NCI-H128 (cell line): ENCODE results near the gene SLC15A3.
A peak's percentile ranks its signal among the peaks of the same experiment; 100 is the strongest.
"Not testable (repeated sequence)": the region's sequence is repeated elsewhere in the genome, so short reads cannot be mapped to it uniquely, and the experiment has no call there.

Source experiments
- DNase-seq: peaks from one replicate; lab custom pipeline; 2025; ENCODE audit not compliant: unreplicated experiment; lab: John Stamatoyannopoulos, UW

SLC15A3 gene

DNA sequence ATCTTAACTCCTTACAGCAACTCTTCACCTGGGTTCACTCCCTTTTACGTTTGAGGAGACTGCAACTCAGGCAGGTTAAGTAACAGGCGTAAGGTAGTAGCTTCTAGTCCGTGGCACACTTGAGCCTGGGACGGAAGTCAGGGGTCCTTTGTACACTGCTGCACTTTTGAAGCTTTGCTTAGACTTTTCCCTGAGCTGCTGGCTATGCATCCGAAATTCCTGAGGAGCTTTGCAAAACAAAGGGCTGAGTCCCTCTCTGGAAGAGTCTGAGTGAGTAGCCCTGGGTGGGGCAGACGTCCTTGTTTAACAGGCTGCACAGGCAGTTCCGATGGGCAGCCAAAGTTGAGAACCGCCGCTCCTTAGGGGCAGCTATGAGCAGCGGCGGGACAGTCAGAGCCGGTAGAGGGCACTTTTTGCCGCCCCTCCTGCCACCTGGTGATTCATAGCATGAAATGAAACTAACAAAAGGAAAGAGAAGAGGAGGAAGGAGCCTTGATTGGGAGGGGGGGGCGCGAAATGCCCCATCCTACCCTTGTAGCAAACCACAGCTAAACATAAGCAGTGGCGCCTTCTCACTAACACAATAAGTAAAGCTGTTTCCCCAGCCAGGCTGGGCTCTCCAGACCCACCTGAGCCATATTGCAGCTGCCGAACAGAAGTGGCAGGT lies 36.6 kb downstream of the SLC15A3 start:
- no peak for DNase-seq

DNA sequence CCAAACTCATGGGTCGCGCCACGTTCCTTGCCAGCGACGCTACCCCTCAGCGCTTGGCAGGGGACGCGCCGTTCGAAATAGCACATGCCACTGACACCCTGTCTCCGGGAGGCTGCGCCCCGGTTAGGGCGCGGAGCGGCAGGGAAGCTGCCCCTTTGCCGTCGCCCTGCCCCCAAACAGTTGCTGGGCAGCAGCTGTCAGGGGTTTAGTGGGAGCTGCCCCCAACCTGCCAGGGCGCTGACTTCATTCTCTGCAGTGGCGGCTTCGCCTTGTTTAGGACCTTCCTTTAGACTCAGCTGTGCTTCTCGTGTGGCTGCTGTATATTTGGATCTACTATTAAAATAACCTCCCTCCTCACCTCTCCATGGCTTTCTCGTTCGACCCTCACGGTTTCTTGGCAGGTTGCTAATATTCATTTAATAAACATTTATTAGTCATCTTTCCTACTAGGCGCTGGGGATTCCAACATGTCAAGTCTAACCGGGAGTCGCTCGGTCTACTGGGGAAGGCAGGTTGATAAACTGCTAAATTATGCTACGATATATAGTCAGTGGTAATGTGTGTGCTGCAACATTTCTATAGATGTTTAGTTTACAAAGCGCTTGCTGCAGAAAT lies 37.2 kb downstream of the SLC15A3 start:
- DNase-seq = no peak

DNA sequence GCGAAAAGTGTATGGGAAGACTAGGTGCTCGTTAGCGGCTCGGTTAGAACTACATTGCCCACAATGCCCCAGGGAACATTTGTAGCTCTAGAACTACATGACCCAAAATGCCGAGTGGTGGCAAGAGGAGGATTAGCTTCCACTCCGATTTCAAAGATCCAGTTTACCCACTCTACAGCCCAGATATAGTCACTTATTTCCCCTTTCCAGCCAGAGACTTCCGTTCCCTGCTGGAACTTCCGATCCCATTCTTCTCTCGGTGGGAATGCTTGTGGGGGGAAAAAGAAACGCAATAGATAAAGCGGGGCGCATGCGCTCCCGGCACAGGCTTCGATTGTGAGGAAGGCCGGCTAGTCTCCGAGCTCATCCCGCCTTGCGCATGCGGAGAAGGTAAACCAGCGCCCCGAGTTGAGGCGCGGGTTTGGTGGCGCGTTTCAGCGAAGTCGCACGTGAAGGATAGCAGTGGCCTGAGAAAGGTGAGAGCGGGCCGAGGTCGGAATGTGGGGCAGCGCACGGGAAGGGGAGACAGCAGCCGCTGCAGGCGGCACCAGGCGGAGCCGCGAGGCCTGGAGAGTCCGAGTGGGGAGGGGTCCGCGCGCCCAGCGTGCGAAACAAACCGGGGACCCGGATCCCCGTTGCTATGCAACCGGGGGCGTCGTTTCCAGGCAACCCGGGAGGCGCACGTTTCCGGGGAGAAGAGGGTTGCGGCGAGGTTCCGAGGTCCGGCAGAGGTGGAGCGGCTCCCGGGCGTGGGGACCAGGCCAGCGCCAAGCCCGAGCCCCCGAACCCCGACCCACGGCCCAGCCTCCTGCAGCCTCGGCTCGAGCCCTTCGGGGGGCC lies 38.0 kb downstream of the SLC15A3 start, which contains the start of gene TMEM109:
TSS of gene TMEM109 (plus strand) at position 366 of the 840 bp plus-strand sequence. CDS start 5,536 bp downstream, outside the sequence.
- DNase-seq = peak; percentile 94

DNA sequence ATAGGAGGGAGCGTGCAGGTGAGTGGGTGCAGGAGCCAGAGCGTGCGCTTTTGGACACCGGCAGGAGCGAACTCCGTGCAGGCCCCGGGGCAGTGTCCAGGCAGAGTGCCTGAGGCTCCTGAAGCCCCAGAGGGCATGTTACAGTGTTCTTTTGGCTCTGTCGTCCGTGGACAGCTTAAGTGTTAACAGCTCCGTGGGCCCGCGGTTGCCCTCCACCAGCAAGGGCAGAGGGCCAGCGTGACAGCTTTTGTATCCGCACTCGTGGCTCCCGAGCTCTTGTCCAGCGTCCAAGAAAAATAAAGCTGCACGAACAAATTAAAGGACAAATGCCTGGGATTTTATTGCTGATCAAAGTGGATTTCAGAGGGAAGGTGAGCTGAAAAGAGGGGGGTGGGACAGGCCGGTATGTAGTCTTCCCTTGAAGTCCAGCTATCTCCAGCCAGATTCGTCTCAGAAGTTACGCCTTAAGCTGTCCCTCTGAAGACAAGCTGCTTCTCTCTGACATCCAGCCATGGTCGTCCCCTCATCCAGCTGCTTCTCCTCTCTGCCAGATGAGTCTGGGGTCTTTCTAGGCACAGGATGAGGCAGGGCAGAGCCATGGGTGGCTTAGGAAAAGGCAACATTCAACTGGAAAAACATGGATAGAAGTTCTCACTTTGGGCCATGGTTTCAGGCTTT lies 39.0 kb downstream of the SLC15A3 start:
- DNase-seq = no peak

DNA sequence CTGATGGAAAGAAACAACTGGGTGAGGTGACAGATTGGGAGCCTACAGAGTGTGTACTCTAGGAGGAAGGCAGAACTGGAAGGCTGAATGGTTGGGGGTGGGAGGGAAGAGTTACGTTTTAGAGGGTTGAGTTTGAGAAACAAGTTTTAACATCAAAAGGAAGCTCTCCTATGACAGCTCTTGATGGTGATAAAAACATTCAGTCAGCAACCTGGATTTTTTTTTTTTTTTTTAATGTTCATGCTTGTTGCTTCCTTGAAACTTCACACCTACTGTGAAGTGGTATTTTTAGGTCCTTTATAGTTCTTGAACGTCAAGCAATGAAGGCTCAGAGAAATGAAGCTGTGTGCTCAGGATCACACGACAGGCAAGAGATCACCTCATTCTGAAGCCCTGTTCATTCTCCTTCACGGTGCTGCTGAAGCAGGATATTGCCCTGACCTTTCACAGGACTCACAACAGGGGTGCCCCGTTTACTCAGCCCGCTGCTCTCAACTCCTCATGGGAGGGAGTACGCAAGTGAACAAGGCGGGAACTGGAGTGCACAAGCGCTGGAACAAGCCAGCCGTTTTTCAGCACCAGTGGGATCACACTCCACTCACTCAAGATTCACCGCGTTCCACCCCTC lies 39.6 kb downstream of the SLC15A3 start:
- no peak for DNase-seq

DNA sequence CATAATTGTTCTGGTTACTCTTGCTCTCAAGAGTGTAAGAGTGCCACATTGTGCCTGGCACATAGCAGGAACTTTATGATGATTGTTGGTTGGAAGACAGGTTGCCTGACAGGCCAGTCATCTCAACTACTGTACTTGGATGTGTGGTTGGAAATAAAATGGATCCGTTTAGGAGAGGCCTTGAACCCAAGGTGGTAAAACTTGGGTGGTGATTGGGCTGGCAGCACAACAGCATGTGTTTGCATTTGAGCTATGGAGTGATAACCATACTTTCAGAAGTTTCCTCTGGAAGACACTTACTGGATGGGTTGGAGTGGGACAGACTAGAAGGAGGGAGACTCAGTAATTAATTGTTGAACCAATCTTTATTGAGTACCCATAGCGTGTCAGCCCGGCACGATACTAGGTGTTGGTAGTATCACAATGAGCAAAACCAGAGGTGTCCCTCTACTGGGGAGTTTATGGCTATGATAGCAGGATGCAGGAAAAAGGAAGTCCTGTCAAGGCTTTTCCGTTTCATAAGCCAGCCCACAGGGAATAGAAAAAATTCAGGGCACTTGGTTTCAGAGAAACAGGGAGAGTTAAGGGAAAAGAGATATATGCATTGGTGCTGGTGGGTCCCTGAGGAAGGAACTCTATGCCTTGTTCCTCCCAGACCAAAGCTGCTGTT lies 41.1 kb downstream of the SLC15A3 start:
- DNase-seq = no peak

DNA sequence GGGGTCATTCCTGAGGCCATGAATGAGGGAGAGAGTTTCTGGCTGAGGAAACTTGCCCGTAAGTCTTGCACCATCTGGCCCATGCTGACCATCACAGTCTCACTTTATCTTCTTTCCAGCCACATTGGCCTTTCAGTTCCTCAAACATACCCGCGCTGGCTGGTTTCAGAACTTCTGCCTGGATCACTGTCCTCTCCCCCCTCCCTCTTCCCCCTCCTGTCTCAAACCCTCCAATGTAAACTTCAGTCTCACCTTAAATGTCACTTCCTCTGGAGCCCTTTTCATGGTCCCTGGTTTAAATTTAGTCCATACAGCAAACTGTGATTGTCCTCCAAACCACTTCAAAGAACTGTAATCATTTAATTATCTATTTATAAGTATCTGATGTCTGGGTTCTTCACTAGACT lies 41.7 kb downstream of the SLC15A3 start:
- DNase-seq = no peak

DNA sequence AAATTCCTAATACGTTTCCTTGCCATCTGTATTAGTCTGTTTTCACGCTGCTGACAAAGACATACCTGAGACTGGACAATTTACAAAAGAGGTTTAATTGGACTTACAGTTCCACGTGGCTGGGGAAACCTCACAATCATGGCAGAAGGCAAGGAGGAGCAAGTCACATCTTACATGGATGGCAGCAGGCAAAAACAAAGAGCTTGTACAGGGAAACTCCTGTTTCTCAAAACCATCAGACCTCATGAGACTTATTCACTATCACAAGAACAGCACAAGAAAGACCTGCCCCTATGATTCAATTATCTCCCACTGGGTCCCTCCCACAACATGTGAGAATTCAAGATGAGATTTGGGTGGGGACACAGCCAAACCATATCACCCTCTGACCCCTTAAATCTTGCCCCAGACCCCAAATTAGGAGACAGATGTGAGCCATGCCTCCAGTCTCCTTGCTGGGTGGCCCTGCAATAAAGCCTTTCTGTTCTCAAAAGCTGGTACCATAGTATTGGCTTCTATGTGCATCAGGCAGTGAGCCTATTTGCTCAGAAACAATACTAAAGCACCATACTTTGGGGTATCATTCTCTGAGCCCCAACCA lies 42.2 kb downstream of the SLC15A3 start:
- DNase-seq = not testable (repeated sequence)

DNA sequence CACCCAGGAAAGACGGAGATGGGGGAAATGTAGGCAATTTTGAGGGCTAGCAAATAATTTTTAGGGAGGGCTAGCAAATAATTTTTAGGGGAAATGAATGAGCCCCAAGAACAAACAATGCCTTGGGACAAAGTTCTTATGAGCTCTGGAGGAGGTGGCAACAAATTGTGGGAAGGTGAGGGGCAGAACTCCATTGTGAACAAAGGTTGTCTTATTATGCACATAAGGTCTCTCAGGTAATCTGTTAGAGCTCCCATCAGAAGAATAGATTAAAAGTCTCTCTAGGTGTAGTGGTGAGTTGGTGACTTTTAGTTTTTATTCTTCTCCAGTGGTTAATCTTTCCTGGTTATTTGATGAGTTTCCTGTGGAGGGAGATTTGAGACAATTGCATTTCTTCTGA lies 43.2 kb downstream of the SLC15A3 start:
- no peak for DNase-seq

DNA sequence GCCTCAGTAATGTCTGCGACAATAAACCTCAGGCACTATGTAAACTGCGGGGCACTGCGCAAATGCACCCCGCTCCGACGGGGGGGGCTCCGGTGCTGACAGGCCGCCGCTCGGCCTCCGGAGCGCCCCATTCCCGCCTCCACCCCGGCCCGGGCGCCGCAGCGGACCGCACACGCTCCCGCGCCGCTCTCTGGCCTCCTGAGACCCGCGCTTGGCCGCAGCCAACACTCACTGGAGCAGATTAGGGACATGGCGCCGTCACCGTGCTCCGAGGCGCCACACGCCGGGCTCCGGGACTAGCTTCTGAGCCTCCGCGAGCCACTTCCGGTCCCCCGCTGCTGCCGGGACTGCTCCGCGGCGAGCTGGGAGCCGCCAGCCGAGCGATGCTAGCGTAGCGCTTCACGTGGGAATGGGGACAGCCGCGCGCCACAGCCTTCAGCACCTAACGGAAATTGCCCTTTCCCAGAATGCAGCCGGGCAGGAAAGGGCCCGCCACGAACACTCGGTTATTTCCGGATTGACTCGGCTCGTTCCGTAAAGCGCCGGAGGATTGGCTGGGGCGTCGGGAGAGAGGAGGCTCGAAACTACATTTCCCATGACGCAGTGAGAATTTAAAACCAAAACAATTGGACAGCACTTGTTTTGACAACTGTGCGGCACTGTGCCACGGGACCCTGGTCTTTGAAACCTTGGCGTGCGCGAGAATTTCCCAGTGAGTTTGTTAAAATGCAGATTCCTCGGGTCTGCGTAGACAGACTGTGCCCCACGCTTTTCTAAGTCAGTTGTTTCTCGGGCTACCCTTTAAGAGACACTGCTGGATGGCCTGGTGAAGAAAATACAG lies 45.6 kb downstream of the SLC15A3 start, which contains the start of gene PRPF19:
TSS of gene PRPF19 (minus strand) at position 454 of the 841 bp plus-strand sequence. CDS start at position 251, 203 bp downstream.
- peak; percentile 98 for DNase-seq

DNA sequence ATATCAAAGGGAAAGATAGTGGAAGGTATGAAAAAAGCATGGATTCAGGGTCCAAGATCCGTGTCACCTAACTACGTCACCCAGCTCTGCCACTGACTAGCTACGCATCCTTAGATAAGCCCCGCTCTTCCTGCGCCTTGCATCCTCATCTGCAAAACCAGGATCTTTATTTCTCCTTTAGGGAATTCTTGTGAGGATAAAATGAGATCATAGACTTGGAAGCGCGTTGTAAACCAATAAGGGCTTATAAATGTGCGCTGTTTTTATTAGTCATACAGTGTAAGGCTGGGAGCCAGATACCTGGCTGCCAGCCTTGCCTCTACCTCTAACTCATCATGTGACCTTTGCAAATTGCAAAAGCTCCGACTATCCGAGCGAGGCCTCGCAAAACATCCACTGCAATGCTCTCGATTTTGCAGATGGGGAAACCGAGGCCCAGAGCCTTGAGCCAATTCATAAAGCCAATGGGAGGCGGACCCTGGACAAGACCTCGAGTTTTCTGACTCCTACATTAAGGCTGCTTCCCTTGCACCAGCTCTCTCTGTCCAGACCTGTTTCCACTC lies 46.3 kb downstream of the SLC15A3 start:
- DNase-seq = no peak

DNA sequence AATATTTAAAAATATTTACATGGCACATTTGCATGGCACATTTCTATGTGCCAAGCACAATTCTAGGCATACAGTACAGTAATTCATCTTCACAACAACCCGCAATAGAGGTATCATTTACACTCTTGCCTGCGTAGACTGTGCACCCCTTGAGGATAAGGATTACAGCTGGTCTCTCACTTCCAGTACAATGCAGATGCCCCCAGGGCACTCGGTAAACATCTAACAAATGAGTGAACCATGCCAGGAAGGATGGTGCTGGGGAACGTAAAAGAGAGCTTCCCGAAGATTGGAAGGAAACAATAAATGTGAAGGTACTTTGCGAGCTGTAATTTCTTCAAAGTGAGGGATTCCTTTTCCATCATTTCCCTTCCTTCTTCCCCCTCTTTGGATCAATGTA lies 46.9 kb downstream of the SLC15A3 start:
- no peak for DNase-seq

DNA sequence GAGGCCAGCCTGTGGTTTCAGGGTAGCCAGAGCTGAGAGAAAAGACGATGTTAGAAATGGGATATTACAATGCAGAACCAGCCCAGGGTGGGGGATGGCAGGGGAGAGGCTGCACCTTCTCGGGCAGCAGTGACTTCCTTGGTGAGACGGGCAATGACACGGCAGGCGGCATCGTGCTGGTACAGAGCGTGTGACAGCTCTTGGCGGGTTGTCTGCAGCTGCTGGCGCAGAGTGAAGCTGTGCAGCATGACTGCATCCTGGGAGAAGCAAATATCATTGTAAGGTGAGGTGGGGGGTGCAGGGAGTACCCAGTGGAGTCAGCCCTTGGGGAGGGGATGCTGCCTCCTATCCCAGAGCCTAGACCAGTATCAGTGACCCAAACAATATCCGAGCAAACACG lies 49.4 kb downstream of the SLC15A3 start:
- DNase-seq = no peak

DNA sequence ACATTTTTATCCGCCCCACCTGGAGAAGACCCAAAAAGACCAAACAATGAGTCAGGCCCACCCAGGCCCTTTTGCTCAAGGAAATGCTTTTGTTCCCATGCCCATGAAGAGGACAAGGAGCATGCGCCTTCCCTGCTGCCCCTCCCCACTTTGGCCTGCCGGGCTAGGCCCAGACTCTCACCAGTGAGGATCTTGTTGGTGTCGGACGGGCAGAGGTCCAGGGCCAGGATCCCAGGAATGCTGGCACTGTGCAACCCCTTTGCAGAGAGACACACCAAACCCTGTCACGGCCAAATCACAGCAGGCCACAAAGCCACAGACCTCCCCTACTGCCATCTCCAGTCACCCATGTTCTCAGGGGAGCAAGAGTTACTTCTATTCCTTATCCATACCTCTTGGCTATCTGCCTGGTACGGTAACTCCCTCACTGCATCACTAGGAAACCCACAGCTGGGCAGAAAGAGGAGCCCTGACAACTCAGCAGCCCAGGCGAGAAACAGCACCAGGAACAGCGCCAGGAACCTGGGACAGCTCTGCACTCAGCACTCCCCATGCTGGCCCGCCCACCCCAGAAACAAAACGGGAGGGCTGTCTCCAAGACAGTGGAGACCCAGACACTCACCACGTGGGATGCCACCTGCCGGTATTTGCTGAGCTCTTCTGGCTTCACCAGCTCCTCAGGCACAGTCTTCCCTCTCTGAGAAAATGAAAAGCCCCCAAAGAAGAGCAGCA lies 51.1 kb downstream of the SLC15A3 start:
- no peak for DNase-seq

DNA sequence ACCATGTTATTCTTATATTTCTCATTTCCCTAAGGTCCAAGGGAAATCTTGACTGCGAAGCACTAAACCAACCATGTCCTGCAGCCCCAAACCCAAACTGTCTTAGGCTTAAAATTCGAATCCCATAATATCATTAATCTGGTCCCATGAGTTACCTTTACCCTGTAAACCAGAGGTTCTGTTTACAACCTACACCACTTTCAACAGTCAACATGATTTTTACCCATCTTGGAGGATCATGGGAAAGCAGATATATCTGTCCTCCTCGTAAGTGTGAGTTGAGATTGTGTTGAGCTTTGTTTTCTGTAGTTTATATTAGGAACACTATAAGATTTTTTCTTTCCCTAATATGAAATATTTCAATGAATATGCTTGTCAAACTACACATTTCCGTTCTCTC lies 52.0 kb downstream of the SLC15A3 start:
- no peak for DNase-seq

DNA sequence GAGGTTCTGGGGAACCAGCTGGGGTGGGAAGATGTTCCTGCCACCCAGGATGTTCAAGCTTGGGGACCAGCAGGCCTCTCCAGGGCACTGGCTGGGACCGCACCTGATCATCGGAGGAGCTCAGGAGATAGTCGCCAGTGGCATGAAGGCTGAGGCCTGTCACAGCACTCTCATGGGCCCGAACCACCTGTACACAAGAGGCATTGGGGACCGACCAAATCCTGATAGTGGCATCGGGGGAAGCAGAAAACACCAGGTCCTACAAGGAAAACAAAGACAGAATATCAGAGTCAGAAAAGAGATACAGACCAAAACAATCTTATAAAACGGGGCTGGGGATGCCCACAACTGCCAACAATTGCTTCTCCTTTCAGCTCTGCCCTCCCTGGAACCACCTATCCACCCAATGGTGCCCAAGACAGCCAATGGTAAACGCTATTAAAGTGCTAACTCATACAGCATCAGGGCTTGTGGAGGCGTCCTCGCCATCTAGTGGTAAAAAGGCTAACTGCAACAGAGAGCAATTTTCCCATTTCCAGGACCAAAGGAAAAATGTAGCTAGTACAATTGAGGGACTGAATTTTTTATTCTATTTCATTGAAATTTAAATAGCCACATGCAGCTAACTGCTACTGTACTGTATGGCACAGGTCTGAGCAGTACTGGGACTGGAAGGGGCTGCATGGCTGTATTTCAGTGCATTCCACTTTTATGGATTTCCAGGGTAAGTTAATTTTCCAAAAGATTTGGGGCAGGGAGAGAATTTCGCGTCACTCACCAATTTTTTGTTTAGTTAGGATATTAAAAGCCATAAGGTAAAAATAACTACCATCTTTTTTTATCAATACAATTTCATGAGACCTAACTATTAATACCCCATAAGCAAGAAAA lies 52.7 kb downstream of the SLC15A3 start:
- no peak for DNase-seq

DNA sequence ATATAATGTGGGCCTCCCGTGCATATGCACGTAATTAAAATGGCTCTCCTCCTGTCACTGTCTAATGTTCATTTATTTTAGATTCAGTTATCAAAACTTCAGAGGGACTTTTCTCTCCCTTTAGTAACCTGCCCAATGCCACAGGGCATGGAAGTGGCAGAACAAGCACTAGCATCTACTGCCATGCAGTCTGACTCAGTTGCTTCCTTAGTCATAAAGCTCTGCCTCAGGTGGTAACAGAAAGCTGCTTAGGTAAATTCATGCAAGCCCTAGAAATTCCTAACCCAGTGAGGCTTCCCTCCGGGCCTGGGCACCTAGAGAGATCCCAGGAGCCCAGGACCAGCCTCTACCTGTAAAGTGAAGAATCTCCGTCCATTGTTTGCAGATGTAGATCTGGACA lies 54.5 kb downstream of the SLC15A3 start:
- DNase-seq = no peak
